Measurements from ENCODE around the gene HSPBP1. TPM values are rescaled to one million over a fixed set of nuclear protein-coding genes. Genes with fewer than 3 reads are reported as not detected.
"Not testable (repeated sequence)": the region's sequence is repeated elsewhere in the genome, so short reads cannot be mapped to it uniquely, and the experiment has no call there.

Gene HSPBP1
- total and polyA plus RNA-seq, 5 donors from 2014 or later: 15.8 to 37.2 (median 34.0) TPM

- Histone ChIP-seq H3K27me3 (ENCODE audit: control insufficient read depth, insufficient read depth, low read length) (no peaks in the 10 kb centered on the region), H3K27ac (ENCODE audit: insufficient read depth, low read length, poor library complexity, severe bottlenecking) (no peak within 1 kb of the TSS), H3K9me3 (ENCODE audit: control insufficient read depth in 2 of 2, low read length in 2 of 2) (no peaks in the 10 kb centered on the region), H3K4me3 (ENCODE audit: low read depth, low read length) (no peak within 1 kb of the TSS), H3K36me3 (ENCODE audit: control insufficient read depth, insufficient read depth, low read length) (peaks cover 53% of the 10 kb centered on the region), H3K4me1 (ENCODE audit: control insufficient read depth, insufficient read depth, low read length, poor library complexity, severe bottlenecking) (no peaks in the 10 kb centered on the region)
- Mint-ChIP-seq H3K27ac (no peak within 1 kb of the TSS), H3K9me3 (no peaks in the 10 kb centered on the region), H3K27me3 (no peaks in the 10 kb centered on the region), H3K4me1 (peaks cover 0 to 5% (median 0%) of the 10 kb centered on the region in 4 donors), H3K36me3 (peaks cover 21% of the 10 kb centered on the region), H3K4me3 (no peak within 1 kb of the TSS)
- ATAC-seq (ENCODE audit: low read depth in 2 of 2) (no peak), DNase-seq (no peak)
Measured at GRCh38 chr19:55228403-55229031, 51.4 kb downstream of the HSPBP1 start, which contains the start of gene TMEM86B. TMEM86B (minus strand) TSS chr19:55228763; CDS start chr19:55228741, 22 bp downstream.

GRCh38 chr19:55228015-55228391 is 51.9 kb downstream of the HSPBP1 start:
- peaks cover 17% of the 10 kb centered on the region for H3K36me3 Mint-ChIP-seq
- H3K9me3 Mint-ChIP-seq: no peaks in the 10 kb centered on the region
- no peaks in the 10 kb centered on the region for H3K27me3 ChIP-seq (ENCODE audit: control insufficient read depth, insufficient read depth, low read length)
- no peak overlapping the region for H3K27ac ChIP-seq (ENCODE audit: insufficient read depth, low read length, poor library complexity, severe bottlenecking)
- no peak overlapping the region for H3K4me3 ChIP-seq (ENCODE audit: low read depth, low read length)
- no peak for ATAC-seq (ENCODE audit: low read depth in 2 of 2)
- no peaks in the 10 kb centered on the region for H3K9me3 ChIP-seq (ENCODE audit: control insufficient read depth in 2 of 2, low read length in 2 of 2)
- H3K4me1 Mint-ChIP-seq: peaks cover 0 to 5% (median 0%) of the 10 kb centered on the region in 4 donors
- no peaks in the 10 kb centered on the region for H3K27me3 Mint-ChIP-seq
- peaks cover 48% of the 10 kb centered on the region for H3K36me3 ChIP-seq (ENCODE audit: control insufficient read depth, insufficient read depth, low read length)
- no peak overlapping the region for H3K27ac Mint-ChIP-seq
- no peak overlapping the region for H3K4me3 Mint-ChIP-seq
- H3K4me1 ChIP-seq (ENCODE audit: control insufficient read depth, insufficient read depth, low read length, poor library complexity, severe bottlenecking): no peaks in the 10 kb centered on the region
- no peak for DNase-seq

- Histone ChIP-seq H3K4me1 (ENCODE audit: control insufficient read depth, insufficient read depth, low read length, poor library complexity, severe bottlenecking) (no peaks in the 10 kb centered on the region), H3K9me3 (ENCODE audit: control insufficient read depth in 2 of 2, low read length in 2 of 2) (no peaks in the 10 kb centered on the region), H3K27ac (ENCODE audit: insufficient read depth, low read length, poor library complexity, severe bottlenecking) (no peak overlapping the region), H3K36me3 (ENCODE audit: control insufficient read depth, insufficient read depth, low read length) (peaks cover 43% of the 10 kb centered on the region), H3K27me3 (ENCODE audit: control insufficient read depth, insufficient read depth, low read length) (no peaks in the 10 kb centered on the region), H3K4me3 (ENCODE audit: low read depth, low read length) (no peak overlapping the region)
- DNase-seq (no peak), ATAC-seq (ENCODE audit: low read depth in 2 of 2) (no peak)
- Mint-ChIP-seq H3K27me3 (no peaks in the 10 kb centered on the region), H3K9me3 (no peaks in the 10 kb centered on the region), H3K4me1 (peaks cover 0 to 5% (median 0%) of the 10 kb centered on the region in 4 donors), H3K36me3 (peaks cover 12% of the 10 kb centered on the region), H3K27ac (peak overlapping the region in 1 of 3 donors; percentile 74), H3K4me3 (no peak overlapping the region)
Measured at GRCh38 chr19:55227241-55228014, 52.5 kb downstream of the HSPBP1 start.

- H3K4me1 ChIP-seq (ENCODE audit: control insufficient read depth, insufficient read depth, low read length, poor library complexity, severe bottlenecking): no peaks in the 10 kb centered on the region
- Mint-ChIP-seq H3K27me3 (no peaks in the 10 kb centered on the region), H3K9me3 (no peaks in the 10 kb centered on the region), H3K27ac (peak overlapping the region in 1 of 3 donors; percentile 74), H3K4me3 (no peak overlapping the region), H3K4me1 (peaks cover 0 to 5% (median 0%) of the 10 kb centered on the region in 4 donors), H3K36me3 (peaks cover 7% of the 10 kb centered on the region)
- ATAC-seq (ENCODE audit: low read depth in 2 of 2) (no peak), DNase-seq (no peak)
- no peak overlapping the region for H3K4me3 ChIP-seq (ENCODE audit: low read depth, low read length)
- H3K9me3 ChIP-seq (ENCODE audit: control insufficient read depth in 2 of 2, low read length in 2 of 2): no peaks in the 10 kb centered on the region
- no peaks in the 10 kb centered on the region for H3K27me3 ChIP-seq (ENCODE audit: control insufficient read depth, insufficient read depth, low read length)
- H3K27ac ChIP-seq (ENCODE audit: insufficient read depth, low read length, poor library complexity, severe bottlenecking): no peak overlapping the region
- H3K36me3 ChIP-seq (ENCODE audit: control insufficient read depth, insufficient read depth, low read length): peaks cover 36% of the 10 kb centered on the region
Measured at GRCh38 chr19:55226788-55227187, 53.1 kb downstream of the HSPBP1 start.

- Mint-ChIP-seq H3K27ac (peak overlapping the region in 1 of 3 donors; percentile 74), H3K4me3 (no peak overlapping the region), H3K9me3 (peaks cover 0 to 3% (median 0%) of the 10 kb centered on the region in 7 donors), H3K36me3 (peaks cover 10% of the 10 kb centered on the region), H3K27me3 (no peaks in the 10 kb centered on the region), H3K4me1 (peaks cover 0 to 5% (median under 1%) of the 10 kb centered on the region in 4 donors)
- no peak overlapping the region for H3K4me3 ChIP-seq (ENCODE audit: low read depth, low read length)
- no peaks in the 10 kb centered on the region for H3K4me1 ChIP-seq (ENCODE audit: control insufficient read depth, insufficient read depth, low read length, poor library complexity, severe bottlenecking)
- no peaks in the 10 kb centered on the region for H3K9me3 ChIP-seq (ENCODE audit: control insufficient read depth in 2 of 2, low read length in 2 of 2)
- H3K36me3 ChIP-seq (ENCODE audit: control insufficient read depth, insufficient read depth, low read length): peaks cover 31% of the 10 kb centered on the region
- no peak for ATAC-seq (ENCODE audit: low read depth in 2 of 2)
- no peak for DNase-seq
- no peak overlapping the region for H3K27ac ChIP-seq (ENCODE audit: insufficient read depth, low read length, poor library complexity, severe bottlenecking)
- no peaks in the 10 kb centered on the region for H3K27me3 ChIP-seq (ENCODE audit: control insufficient read depth, insufficient read depth, low read length)
Measured at GRCh38 chr19:55226273-55226672, 53.6 kb downstream of the HSPBP1 start.

GRCh38 chr19:55225415-55225958 is 54.4 kb downstream of the HSPBP1 start:
- Histone ChIP-seq H3K4me1 (ENCODE audit: control insufficient read depth, insufficient read depth, low read length, poor library complexity, severe bottlenecking) (no peaks in the 10 kb centered on the region), H3K36me3 (ENCODE audit: control insufficient read depth, insufficient read depth, low read length) (peaks cover 24% of the 10 kb centered on the region), H3K27ac (ENCODE audit: insufficient read depth, low read length, poor library complexity, severe bottlenecking) (no peak overlapping the region), H3K9me3 (ENCODE audit: control insufficient read depth in 2 of 2, low read length in 2 of 2) (peaks cover 0 to 4% of the 10 kb centered on the region in 2 experiments), H3K4me3 (ENCODE audit: low read depth, low read length) (no peak overlapping the region), H3K27me3 (ENCODE audit: control insufficient read depth, insufficient read depth, low read length) (no peaks in the 10 kb centered on the region)
- Mint-ChIP-seq H3K9me3 (peaks cover 0 to 4% (median 0%) of the 10 kb centered on the region in 7 donors), H3K4me3 (no peak overlapping the region), H3K27me3 (no peaks in the 10 kb centered on the region), H3K27ac (peak overlapping the region in 1 of 3 donors; percentile 28), H3K36me3 (peaks cover 18% of the 10 kb centered on the region), H3K4me1 (peaks cover 0 to 5% (median under 1%) of the 10 kb centered on the region in 4 donors)
- ATAC-seq (ENCODE audit: low read depth in 2 of 2) (no peak), DNase-seq (no peak)

- not testable (repeated sequence) for ATAC-seq (ENCODE audit: low read depth in 2 of 2); H3K4me3 Mint-ChIP-seq; H3K9me3 Mint-ChIP-seq; H3K27me3 ChIP-seq (ENCODE audit: control insufficient read depth, insufficient read depth, low read length); H3K4me3 ChIP-seq (ENCODE audit: low read depth, low read length); H3K4me1 Mint-ChIP-seq; H3K27ac Mint-ChIP-seq; H3K27me3 Mint-ChIP-seq; H3K4me1 ChIP-seq (ENCODE audit: control insufficient read depth, insufficient read depth, low read length, poor library complexity, severe bottlenecking); DNase-seq; H3K9me3 ChIP-seq (ENCODE audit: control insufficient read depth in 2 of 2, low read length in 2 of 2); H3K27ac ChIP-seq (ENCODE audit: insufficient read depth, low read length, poor library complexity, severe bottlenecking)
- H3K36me3 Mint-ChIP-seq: peaks cover 21% of the 10 kb centered on the region
- H3K36me3 ChIP-seq (ENCODE audit: control insufficient read depth, insufficient read depth, low read length): peaks cover 21% of the 10 kb centered on the region
Measured at GRCh38 chr19:55224679-55225414, 55.1 kb downstream of the HSPBP1 start.
